Germinal center (tissue), 1 donor: Measurements from ENCODE around the gene MORC2.

Source experiments
- DNase-seq: peaks from one replicate; pipeline ENCODE4 v3.0.0; 2012; ENCODE audit warnings: mixed read lengths, low spot score

The MORC2 gene

GRCh38 chr22:30889268-30889995, 79.1 kb downstream of the MORC2 start:
- no peak for DNase-seq

GRCh38 chr22:30887861-30888260, 80.7 kb downstream of the MORC2 start:
- no peak for DNase-seq

GRCh38 chr22:30887453-30887852, 81.1 kb downstream of the MORC2 start:
- no peak for DNase-seq

- DNase-seq: no peak
Measured at GRCh38 chr22:30885591-30885990, 83.0 kb downstream of the MORC2 start.

- no peak for DNase-seq
Measured at GRCh38 chr22:30885001-30885366, 83.6 kb downstream of the MORC2 start.

GRCh38 chr22:30884211-30885000, 84.2 kb downstream of the MORC2 start:
- no peak for DNase-seq

- DNase-seq: no peak
Measured at GRCh38 chr22:30883586-30884145, 84.9 kb downstream of the MORC2 start.

GRCh38 chr22:30882974-30883533, 85.5 kb downstream of the MORC2 start:
- DNase-seq: no peak

GRCh38 chr22:30882184-30882717, 86.3 kb downstream of the MORC2 start:
- DNase-seq: no peak

GRCh38 chr22:30881361-30882183, 87.0 kb downstream of the MORC2 start:
- no peak for DNase-seq

- no peak for DNase-seq
Measured at GRCh38 chr22:30880847-30881246, 87.7 kb downstream of the MORC2 start.

GRCh38 chr22:30880181-30880601, 88.4 kb downstream of the MORC2 start:
- DNase-seq: no peak

- no peak for DNase-seq
Measured at GRCh38 chr22:30879415-30879797, 89.2 kb downstream of the MORC2 start.

- DNase-seq: no peak
Measured at GRCh38 chr22:30878516-30879414, 89.8 kb downstream of the MORC2 start.

- DNase-seq: no peak
Measured at GRCh38 chr22:30877662-30878515, 90.7 kb downstream of the MORC2 start.

- no peak for DNase-seq
Measured at GRCh38 chr22:30876915-30877553, 91.5 kb downstream of the MORC2 start.

GRCh38 chr22:30876221-30876751, 92.3 kb downstream of the MORC2 start:
- no peak for DNase-seq

GRCh38 chr22:30875481-30876215, 92.9 kb downstream of the MORC2 start:
- DNase-seq: no peak
